Measurements from ENCODE around the gene FBXW7.

GRCh38 chr4:152374606-152375285 lies 161.1 kb downstream of the FBXW7 start:
- TF ChIP-seq TAF1 (IDR thresholded peaks at IDR 0.05; ENCODE audit: borderline replicate concordance, insufficient read depth, low read length) (no peak), POLR2AphosphoS5 (IDR thresholded peaks at IDR 0.05; ENCODE audit: low read depth, low read length) (no peak), REST (IDR thresholded peaks at IDR 0.05; ENCODE audit: insufficient read depth in 1 of 2, low read depth in 2 of 2, low read length in 2 of 2) (no peak), SIN3A (IDR thresholded peaks at IDR 0.05; ENCODE audit: borderline replicate concordance, insufficient read depth, low read length) (no peak), FOXP2 (optimal IDR thresholded peaks at IDR 0.05; ENCODE audit: borderline replicate concordance, extremely low read depth, extremely low read length, insufficient read depth) (no peak)

Measured in PFSK-1 (cell line).